ENCODE measurements around the gene NAALADL2. TPM values are rescaled to one million over a fixed set of nuclear protein-coding genes. Genes with fewer than 3 reads are reported as not detected.

The NAALADL2 gene
- total RNA-seq, 1 donor from 2014 or later: 10.4 TPM

- no peak for DNase-seq (ENCODE audit: low spot score, unreplicated experiment)
- Mint-ChIP-seq H3K27ac (no peak overlapping the region), H3K27me3 (no peaks in the 10 kb centered on the region), H3K36me3 (ENCODE audit: insufficient read depth) (peaks cover 2% of the 10 kb centered on the region), H3K9me3 (ENCODE audit: low read depth) (peaks cover 14% of the 10 kb centered on the region), H3K4me3 (ENCODE audit: low read depth) (no peak overlapping the region), H3K4me1 (ENCODE audit: low read depth) (peaks cover 22% of the 10 kb centered on the region)
- TF ChIP-seq CTCF (IDR thresholded peaks at IDR 0.05; ENCODE audit: unreplicated experiment): no peak
Measured at GRCh38 chr3:174854987-174855386, 4.1 kb upstream of the NAALADL2 start.

GRCh38 chr3:174857301-174857700 is 1.8 kb upstream of the NAALADL2 start:
- H3K27me3 Mint-ChIP-seq: no peaks in the 10 kb centered on the region
- peaks cover 27% of the 10 kb centered on the region for H3K4me1 Mint-ChIP-seq (ENCODE audit: low read depth)
- peaks cover 5% of the 10 kb centered on the region for H3K9me3 Mint-ChIP-seq (ENCODE audit: low read depth)
- H3K27ac Mint-ChIP-seq: no peak overlapping the region
- H3K4me3 Mint-ChIP-seq (ENCODE audit: low read depth): no peak overlapping the region
- no peak for TF ChIP-seq CTCF (IDR thresholded peaks at IDR 0.05; ENCODE audit: unreplicated experiment)
- H3K36me3 Mint-ChIP-seq (ENCODE audit: insufficient read depth): no peaks in the 10 kb centered on the region
- no peak for DNase-seq (ENCODE audit: low spot score, unreplicated experiment)

GRCh38 chr3:174858353-174858752 is 781 bp upstream of the NAALADL2 start:
- peak overlapping the region; percentile 32 for H3K4me3 Mint-ChIP-seq (ENCODE audit: low read depth)
- H3K9me3 Mint-ChIP-seq (ENCODE audit: low read depth): peaks cover 3% of the 10 kb centered on the region
- H3K4me1 Mint-ChIP-seq (ENCODE audit: low read depth): peaks cover 29% of the 10 kb centered on the region
- peak overlapping the region; percentile 88 for H3K27ac Mint-ChIP-seq
- DNase-seq (ENCODE audit: low spot score, unreplicated experiment): no peak
- H3K36me3 Mint-ChIP-seq (ENCODE audit: insufficient read depth): no peaks in the 10 kb centered on the region
- H3K27me3 Mint-ChIP-seq: no peaks in the 10 kb centered on the region
- no peak for TF ChIP-seq CTCF (IDR thresholded peaks at IDR 0.05; ENCODE audit: unreplicated experiment)

- Mint-ChIP-seq H3K27ac (peak overlapping the region; percentile 91), H3K27me3 (no peaks in the 10 kb centered on the region), H3K4me1 (ENCODE audit: low read depth) (peaks cover 35% of the 10 kb centered on the region), H3K9me3 (ENCODE audit: low read depth) (no peaks in the 10 kb centered on the region), H3K4me3 (ENCODE audit: low read depth) (peak overlapping the region; percentile 53), H3K36me3 (ENCODE audit: insufficient read depth) (peaks cover 2% of the 10 kb centered on the region)
- no peak for TF ChIP-seq CTCF (IDR thresholded peaks at IDR 0.05; ENCODE audit: unreplicated experiment)
- DNase-seq (ENCODE audit: low spot score, unreplicated experiment): no peak
Measured at GRCh38 chr3:174859756-174860155, 622 bp downstream of the NAALADL2 start.

GRCh38 chr3:174862101-174862500 is 3.0 kb downstream of the NAALADL2 start:
- H3K4me3 Mint-ChIP-seq (ENCODE audit: low read depth): no peak overlapping the region
- H3K9me3 Mint-ChIP-seq (ENCODE audit: low read depth): no peaks in the 10 kb centered on the region

More at GRCh38 chr3:174862101-174862500, 3.0 kb downstream of the NAALADL2 start:
- DNase-seq (ENCODE audit: low spot score, unreplicated experiment): no peak
- Mint-ChIP-seq H3K27ac (no peak overlapping the region), H3K36me3 (ENCODE audit: insufficient read depth) (peaks cover 2% of the 10 kb centered on the region), H3K27me3 (no peaks in the 10 kb centered on the region), H3K4me1 (ENCODE audit: low read depth) (peaks cover 39% of the 10 kb centered on the region)
- peak; percentile 19 for TF ChIP-seq CTCF (IDR thresholded peaks at IDR 0.05; ENCODE audit: unreplicated experiment)
